NCI-H2196 (cell line): ENCODE measurements around the gene TMC5.
"Not testable (repeated sequence)": the region's sequence is repeated elsewhere in the genome, so short reads cannot be mapped to it uniquely, and the experiment has no call there.

ENCODE experiments used
- DNase-seq: peaks from one replicate; lab custom pipeline; 2025; ENCODE audit not compliant: unreplicated experiment; lab: John Stamatoyannopoulos, UW

Gene TMC5

DNA sequence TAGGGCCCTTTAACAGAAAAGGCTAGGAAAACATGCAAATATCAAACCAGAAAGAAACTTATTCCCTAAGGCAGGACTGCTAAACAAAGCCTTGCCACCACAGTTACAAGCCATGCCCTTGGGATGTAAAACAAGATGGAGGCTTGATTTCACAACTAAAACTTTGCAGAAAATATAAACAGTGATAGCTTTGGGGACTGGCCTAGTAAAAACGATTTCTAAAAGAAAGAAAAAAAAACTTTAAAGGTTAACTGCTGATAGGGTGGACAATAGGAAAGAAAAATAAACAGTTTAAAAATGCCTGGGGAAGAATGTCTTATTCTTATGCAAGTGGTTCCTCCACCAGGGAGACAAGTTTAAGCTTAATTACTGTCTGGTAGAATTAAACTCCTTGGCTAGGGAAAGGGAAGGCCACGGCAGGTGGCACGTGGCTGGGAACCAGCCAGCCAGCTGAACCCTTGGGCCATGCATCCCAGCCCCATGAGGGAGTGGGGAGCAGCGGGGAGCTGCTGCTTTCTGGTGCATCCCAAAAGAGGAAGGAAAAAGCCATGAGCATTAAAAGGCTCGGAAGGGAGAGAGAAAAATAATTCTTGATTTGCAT is 10.7 kb upstream of the TMC5 start:
- DNase-seq: no peak

DNA sequence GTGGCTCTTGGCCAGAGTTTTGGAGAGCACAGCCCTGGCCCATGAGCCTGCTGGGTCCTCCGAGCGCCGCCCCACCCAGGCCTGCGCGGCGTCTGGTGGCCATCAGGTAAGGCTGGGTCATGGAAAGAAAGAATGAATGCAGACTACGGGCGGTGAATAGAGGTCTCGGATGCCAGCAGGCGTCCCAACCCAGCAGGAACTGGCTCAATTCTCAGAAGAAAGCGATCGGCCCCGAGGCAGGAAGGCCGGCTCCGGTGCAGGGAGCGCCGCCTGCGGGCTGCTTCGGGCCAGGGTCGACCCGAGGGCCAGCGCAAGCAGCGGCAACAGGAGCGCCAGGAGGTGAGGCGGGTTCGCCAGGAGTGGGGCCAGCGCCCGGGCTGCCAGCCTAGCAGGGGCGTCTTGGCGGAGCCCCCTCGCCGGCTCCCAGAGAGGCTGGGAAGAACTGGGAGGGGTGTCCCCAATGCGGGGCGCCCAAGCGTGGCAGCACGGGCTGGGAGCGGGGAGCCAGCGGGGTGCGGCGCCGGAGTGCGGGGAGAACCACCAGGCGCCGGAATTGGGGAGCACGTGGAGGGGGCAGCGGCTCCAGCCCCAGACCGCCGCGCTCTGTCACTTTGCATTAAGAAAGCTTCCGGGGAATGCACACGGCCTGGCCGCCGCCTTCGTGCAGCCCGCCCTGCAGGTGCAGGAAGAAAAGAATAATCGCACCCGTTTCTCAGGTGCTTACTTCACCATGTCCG is 7.1 kb upstream of the TMC5 start:
- peak; percentile 50 for DNase-seq

DNA sequence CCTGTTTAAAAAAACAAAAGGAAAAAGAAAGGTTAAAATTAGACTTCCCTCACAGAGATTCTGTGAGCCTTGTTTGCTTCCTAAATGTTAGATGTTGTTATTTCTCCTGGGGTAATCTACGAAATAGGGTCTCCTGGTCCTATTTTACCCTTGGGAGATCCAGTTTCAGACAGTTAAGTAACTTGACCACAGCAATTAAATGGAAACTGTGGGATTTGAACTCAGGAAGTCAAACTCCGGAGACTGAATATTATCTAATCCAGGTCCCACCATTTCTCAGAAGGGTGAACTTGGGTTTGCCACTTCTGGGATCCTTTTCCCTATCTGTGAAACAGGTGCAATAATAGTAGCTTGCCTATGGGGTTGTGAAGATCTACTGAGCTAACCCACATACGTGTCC is 6.4 kb upstream of the TMC5 start:
- no peak for DNase-seq

DNA sequence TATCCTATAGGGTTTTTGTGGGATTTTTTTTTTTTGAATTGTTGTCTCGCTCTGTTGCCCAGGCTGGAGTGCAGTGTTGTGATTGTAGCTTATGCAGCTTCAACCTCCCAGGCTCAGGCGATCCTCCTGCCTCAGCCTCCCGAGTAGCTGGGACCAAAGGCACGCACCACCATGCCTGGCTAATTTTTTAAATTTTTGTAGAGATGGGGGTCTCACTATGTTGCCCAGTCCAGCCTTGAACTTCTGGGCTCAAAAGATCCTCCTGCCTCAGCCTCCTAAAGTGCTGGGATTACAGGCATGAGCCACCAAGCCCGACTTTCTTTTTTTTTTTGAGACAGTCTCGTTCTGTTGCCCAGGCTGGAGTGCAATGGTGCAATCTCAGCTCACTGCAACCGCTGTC is 5.6 kb upstream of the TMC5 start:
- DNase-seq: not testable (repeated sequence)

DNA sequence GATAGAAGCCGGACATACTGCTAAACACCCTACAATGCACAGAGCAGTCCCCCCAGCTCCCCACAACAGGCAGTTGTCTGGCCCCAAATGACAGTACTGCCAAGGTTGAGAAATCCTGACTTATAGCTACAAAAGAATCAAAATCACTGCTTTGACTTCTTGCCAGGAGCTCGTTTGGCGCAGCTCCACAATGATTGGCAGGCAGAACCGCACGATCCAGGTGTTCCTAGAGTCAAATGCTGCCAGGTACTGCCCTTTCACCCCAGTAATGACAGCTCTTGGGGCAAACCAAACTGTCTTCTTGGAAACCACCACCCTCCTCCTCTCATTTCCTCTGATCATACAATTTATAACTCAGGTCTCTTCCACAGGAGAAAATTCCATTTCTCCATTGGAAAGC is 2.2 kb upstream of the TMC5 start:
- DNase-seq: peak; percentile 33

DNA sequence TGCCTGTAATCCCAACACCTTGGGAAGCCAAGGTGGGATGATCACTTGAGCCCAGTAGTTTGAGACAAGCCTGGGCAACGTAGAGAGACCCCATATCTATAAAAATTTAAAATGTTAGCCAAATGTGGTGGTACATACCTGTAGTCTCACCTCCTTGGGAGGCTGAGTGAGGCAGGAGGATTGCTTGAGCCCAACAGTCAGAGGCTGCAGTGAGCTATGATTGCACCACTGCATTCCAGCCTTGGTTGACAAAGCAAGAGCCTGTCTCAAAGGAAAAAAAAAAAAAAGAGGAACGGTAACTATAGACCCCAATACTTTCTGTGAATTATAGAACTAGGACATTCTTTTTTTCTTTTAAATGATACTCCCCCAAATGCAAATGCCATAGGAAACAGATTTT is 1.8 kb upstream of the TMC5 start:
- DNase-seq: no peak

DNA sequence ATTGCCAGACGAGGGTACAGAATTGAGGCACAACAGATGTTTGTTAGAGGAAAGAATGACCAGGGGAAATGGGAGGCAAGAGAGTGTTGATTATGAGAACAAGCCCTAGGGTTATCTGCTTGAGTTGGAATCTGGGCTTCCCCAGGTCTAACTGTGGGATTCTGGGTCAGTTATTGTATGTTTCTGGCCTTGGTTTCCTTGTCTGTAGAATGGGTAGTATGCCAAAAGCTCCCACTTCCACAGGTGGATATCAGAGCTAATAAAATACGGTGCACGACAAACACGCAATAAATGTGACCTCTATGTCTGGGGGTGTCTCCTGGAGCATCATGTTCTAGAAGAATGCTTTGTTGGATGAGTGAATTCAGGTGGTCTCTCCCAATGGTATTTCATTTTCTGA is 517 bp downstream of the TMC5 start:
- DNase-seq: no peak

DNA sequence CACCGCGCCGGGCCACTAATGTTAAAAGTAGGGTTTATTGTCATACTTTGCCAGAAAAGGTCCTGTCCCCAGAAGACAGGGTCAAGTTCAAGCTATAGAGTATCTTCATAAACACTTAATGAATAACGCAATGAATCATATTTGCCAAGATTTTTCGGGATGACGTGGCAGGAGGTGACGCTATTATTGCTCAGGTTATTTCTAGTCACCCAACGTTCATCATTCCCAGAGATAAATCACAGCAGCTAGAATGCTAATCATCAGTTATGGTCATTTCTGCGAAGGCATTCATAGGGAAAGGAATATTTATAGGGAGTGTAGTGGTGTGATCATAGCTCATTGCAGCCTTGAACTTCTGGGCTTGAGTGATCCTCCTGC is 2.0 kb downstream of the TMC5 start:
- no peak for DNase-seq

DNA sequence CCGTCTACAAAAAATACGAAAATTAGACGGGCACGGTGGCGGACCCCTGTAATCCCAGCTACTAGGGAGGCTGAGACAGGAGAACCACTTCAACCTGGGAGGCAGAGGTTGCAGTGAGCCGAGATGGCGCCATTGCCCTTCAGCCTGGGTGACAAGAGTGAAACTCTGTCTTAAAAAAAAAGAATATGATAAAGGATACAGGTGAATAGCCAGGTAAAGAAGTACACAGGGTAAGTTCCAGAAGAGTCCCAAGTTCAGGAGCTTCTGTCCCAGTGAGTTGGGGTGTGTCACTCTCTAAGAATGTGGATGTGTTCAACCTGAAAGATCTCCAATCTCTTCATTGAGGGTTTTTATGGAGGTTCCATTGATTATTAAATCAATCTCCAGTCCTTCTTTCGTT is 6.8 kb downstream of the TMC5 start:
- no peak for DNase-seq

DNA sequence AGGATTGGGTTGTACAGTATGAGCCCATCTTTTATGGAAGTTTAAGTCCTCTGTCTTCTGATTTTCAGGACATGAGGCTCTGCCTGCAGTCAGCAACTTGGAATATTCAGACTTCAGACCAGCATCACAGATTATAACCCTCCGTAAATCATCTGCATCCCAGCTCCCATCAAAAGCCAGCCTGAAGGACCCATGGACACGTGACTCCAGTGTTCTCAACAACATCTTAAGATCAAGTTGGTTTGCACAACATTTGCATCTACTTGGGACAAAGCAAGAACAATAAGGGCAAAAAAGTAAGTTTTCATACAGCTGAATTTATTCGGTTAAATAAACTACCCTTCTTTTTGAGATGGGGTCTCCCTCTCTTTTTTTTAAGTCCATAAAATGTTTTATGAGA is 12.7 kb downstream of the TMC5 start:
- no peak for DNase-seq

DNA sequence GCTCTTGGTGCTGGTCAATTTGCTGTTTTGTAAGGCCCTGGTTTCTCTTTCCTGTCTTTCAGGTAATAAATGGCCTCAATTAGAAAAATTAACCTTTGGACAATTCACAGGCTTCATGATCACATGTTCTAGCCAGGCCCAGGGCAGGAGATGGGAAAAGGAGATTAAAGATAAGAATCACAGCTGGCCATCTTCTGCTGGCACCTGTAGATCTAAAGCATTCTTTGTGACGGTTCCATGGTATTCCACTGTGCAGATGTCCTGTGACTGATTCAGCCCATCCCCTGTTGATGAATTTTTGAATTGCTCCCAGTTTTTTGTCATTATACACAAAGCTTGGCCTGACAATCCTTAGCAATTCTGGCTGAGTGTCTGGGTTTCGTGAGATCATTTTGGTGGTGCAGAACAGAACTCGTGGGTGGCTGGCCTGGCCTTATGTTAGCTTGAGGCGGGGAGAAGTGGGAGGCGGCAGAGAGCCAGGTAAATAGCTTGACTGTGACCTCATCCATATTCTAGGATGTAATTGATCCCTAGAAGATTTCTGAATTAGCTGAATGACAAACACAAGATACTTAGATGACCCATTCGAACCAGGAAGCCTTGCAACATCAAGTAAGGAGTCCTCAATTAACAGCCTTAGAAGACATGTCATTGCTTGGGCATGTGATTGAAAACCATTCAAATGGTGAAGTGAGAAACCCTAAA is 14.1 kb downstream of the TMC5 start:
- peak; percentile 54 for DNase-seq

DNA sequence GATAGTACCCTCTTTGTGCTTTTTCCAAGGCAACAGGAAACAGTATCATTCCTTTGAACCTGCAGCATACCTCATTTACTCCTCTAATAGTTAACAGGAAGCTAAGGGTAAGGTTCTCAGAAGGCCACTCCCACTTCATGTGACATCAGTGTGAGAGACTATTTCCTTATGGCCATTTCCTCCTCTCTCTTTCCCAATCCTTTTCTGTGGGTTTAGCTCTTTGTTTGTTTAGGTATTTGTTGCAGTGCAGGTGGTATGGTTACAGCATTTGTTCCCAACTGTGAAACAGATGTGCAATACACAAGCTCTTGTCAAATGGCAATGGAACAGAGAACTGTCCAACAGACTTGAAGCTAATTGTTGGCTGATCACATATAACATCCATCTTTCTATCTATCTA is 14.7 kb downstream of the TMC5 start:
- peak; percentile 78 for DNase-seq

DNA sequence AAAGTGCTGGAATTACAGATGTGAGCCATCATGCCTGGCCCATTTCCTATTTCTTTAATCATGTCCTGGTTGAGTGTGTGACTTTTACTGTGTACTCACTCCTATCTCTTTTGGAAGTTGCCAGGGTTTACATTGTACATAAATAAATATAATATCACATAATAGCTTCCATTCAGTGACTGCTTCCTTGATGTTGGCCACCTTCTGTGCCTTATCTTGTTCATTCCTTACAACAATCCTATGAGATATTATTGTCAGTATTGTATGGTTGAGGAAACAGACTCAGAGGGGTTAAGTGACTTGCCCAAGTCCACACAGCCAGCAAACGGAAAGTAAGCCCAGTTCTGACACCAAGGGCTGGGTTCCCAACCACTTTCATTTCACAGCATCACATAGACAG is 16.9 kb downstream of the TMC5 start:
- DNase-seq: no peak

DNA sequence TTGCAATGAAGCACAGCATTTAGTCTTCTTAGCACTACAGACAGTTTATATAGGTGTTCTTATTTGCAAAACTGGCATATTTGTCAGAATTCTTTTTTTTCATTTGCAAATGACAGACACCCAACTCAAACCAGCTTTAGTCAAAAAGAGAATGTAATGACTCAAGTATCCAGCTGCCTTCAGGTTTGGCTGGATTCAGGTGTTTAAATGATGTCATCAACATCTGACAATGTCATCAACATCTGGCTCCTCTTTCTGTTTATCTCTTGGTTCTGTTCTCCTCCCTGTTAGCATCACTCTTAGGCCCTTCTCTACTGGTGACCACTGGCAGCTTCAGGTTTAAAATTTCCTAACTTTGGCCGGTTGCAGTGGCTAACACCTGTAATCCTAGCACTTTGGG is 18.9 kb downstream of the TMC5 start:
- DNase-seq: no peak

DNA sequence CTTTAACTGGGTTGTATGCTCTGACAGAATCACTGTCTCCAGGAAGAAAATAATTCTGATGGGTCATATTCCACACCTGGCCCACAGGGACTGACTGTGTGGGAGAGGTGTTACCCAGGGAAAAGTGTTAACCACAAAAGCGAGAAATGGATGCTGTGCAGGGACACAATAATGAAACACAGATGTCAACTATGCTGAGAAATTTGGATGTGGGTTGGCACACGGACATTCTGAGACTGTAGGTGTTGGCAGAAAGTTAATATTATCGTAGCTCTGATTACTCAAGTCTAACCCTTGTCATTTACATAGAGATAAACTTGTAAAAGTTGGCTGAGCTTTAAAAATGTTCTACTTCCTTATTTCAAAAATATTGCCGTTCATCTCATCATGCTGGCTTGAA is 19.6 kb downstream of the TMC5 start:
- no peak for DNase-seq

DNA sequence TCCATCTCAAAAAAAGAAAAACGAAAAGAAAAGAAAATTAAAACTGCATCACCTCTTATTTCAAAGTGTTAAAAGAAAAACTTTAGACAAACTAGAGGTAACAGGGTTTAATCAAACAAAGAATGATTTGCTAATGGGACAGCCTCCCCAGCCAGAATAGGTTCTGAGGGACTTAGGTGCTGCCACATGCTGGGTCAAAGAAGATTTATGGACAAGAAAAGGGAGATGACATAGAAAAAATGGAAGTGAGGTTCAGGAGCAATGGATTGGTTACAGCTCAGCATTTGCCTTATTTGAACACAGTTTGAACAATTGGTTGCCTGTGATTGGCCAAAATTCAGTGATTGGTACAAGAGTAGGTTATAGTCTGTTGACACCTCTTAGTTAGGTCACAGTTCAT is 21.1 kb downstream of the TMC5 start:
- DNase-seq: no peak

DNA sequence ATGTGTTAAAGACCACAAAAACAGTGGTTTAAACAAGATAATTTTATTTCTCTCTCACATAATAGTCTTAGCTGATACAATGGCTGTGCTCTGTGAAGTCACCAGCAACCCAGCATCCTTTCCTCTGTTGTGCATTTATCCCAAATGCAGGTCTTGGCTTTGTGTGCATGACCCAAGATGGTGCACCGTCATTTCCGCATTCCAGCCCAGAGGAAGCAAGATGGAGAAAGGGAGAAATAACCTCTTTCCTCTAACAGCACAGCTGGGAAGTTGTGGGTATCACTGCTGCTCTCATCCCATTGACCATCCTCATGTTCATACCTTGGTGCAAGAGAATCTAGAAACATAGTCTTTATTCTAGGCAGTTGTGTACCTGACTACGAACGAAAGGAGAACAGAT is 21.8 kb downstream of the TMC5 start:
- DNase-seq: no peak

DNA sequence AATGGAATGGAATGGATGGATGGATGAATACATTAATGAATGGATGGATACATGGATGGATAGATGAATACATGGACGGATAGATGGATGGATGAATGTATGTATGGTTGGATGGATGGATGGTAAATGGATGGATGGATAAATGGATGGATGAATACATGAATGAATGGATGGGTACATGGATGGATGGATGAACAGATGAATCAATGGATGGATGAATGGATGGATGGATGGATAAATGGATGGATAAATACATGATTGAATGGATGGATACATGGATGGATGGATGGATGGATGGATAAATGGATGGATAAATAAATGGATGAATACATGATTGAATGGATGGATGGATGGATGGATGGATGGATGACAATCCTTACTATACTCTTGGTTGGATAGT is 26.0 kb downstream of the TMC5 start:
- no peak for DNase-seq

DNA sequence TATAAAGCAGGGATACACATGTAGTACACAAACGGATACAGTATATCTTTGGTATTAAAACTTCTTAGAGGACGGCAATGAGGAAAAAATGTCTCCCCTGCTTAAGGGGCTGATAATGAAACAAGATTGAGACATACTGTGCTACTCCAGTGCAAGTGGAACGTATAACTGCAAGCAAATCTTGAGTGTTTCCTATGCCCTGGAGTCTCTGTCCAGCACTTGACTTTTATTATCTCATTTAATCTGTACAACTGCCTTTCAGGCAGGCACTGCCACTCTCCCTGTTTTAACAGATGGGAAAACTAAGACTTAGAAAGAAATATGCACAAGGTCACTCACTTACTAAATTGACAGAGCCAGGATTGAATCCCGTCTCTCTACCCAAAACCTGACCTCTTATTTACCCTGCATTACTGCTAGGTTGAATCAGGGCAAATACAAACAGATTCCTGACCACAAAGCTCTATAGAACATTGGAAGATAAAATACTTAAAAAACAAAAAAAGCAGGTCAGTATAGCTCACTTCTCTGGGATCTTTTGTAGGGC is 28.7 kb downstream of the TMC5 start:
- DNase-seq: no peak

DNA sequence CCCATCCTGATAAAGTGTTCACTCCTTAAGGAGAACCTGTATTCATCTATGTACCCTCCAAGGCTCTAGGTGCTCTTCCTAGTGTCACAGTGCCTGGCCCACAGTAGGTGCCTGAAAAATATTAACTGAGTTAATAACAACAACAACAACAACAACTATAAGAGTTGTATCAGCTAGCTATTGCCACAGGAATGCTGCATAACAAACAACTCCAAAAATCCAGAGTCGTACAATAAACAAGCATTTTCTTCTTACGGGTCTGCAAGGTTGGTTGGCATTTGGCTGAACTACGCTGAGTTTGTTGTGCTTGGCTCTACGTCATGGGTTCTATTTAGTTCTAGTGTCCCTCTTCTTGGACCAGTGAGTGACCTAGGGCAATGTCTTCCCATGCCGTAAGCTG is 29.2 kb downstream of the TMC5 start:
- no peak for DNase-seq

DNA sequence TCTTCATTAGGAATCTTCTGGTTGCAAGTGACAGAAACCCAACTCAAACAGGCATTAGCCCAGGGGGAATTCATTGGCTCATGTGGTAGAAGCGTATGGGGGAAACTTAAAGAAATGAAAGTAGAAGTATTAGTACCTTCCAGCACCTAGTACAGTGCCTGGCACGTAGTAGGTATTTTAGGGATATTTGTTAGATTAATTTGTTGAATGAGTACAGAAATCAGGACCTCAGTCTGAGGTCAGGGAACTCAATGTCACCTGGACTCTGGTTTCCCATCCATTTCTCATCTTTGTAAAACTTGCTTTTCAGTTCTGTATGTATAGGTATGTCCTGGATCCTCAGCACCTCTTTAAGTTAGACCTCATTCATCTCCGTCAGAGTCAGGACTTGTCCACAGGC is 32.5 kb downstream of the TMC5 start:
- no peak for DNase-seq

DNA sequence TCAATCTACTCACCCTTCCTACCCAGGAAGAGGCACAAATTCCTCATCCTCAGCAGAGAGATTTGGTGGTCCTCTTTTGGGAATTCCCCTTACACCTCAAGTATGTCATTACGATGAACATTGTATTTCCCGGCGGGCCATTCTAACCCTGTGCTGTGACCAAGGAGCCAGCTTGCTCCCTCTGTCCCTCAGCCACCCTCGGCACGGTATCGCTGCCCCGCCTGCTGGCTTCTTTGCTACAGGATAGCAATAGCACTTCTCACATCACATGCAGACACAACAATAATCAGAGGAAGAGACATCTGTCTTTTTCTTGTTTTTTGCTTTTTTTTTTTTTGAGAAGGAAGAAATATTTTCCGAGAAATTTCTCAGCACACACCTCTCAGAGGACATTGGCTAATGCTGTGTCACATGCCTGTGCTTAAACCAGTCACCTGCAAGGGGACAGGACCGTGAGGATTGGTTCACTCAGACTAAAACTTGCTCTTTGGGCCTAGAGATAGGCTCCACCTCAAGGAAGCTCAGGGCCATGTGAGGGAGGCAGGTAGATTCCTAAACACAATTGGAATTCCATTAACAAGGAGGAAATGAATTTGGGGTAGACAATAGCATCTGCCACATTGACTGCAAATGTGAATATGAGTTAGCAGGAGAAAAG is 41.2 kb downstream of the TMC5 start:
- no peak for DNase-seq
